Keratinocyte (primary cell): Measurements from ENCODE around the gene PCDHB13. TPM values are rescaled to one million over a fixed set of nuclear protein-coding genes. Genes with fewer than 3 reads are reported as not detected.
A peak's percentile ranks its signal among the peaks of the same experiment; 100 is the strongest.
"Not testable (repeated sequence)": the region's sequence is repeated elsewhere in the genome, so short reads cannot be mapped to it uniquely, and the experiment has no call there.

Experiments
- DNase-seq: peaks from one replicate; pipeline ENCODE4 v3.0.0-alpha.2; 2011; ENCODE audit warnings: low read depth, missing footprints, low spot score
- FAIRE-seq: peaks from 2 replicates; lab custom pipeline; 2011; peaks lifted over from hg19 to GRCh38; lab: Jason Lieb, UNC
- H2AFZ ChIP-seq: 2 replicates; pipeline ENCODE4 v1.6.0; 2012; ENCODE audit warnings: low read length, control low read depth, inconsistent platforms; ENCODE audit not compliant: control insufficient read depth
- H3K27ac ChIP-seq: 2 replicates; pipeline ENCODE4 v1.5.1; 2011; ENCODE audit warnings: low read length; ENCODE audit not compliant: control insufficient read depth, insufficient read depth
- H3K27me3 ChIP-seq: 3 replicates; pipeline ENCODE4 v1.6.0; 2011; ENCODE audit warnings: low read length; ENCODE audit not compliant: control insufficient read depth, insufficient read depth; ENCODE audit errors: extremely low read depth
- H3K36me3 ChIP-seq, 2 experiments: 2 replicates in 1 of 2; 3 replicates in 1 of 2; pipeline ENCODE4 v1.5.1; 2011; ENCODE audit warnings: low read length in 2 of 2, mild to moderate bottlenecking in 1 of 2; ENCODE audit not compliant: control insufficient read depth in 2 of 2, insufficient read depth in 2 of 2; ENCODE audit errors: extremely low read depth in 1 of 2
- H3K4me1 ChIP-seq: 3 replicates; pipeline ENCODE4 v1.5.1; 2011; ENCODE audit warnings: low read length; ENCODE audit not compliant: control insufficient read depth, insufficient read depth; ENCODE audit errors: extremely low read depth
- H3K4me2 ChIP-seq: 3 replicates; pipeline ENCODE4 v1.6.0; 2011; ENCODE audit warnings: low read depth, low read length; ENCODE audit not compliant: control insufficient read depth, insufficient read depth; ENCODE audit errors: extremely low read depth
- H3K4me3 ChIP-seq, 3 experiments: fragments of 200-600 bp in 1 of 3; sonication (generic) in 1 of 3; 2 replicates in 2 of 3; 3 replicates in 1 of 3; pipeline ENCODE4 v1.5.1; 2011 to 2016; ENCODE audit warnings: low read length in 3 of 3, mild to moderate bottlenecking in 3 of 3, control low read depth in 2 of 3, inconsistent platforms in 1 of 3, low read depth in 1 of 3, mixed read lengths in 1 of 3, mixed run types in 1 of 3, moderate library complexity in 1 of 3; ENCODE audit not compliant: control insufficient read depth in 2 of 3, insufficient read depth in 2 of 3; ENCODE audit errors: extremely low read depth in 1 of 3
- H3K79me2 ChIP-seq: 2 replicates; pipeline ENCODE4 v1.6.0; 2012; ENCODE audit warnings: low read length; ENCODE audit not compliant: control insufficient read depth, insufficient read depth
- H3K9ac ChIP-seq: 3 replicates; pipeline ENCODE4 v1.6.0; 2011; ENCODE audit warnings: low read length; ENCODE audit not compliant: control insufficient read depth, insufficient read depth; ENCODE audit errors: extremely low read depth
- H3K9me1 ChIP-seq: 3 replicates; pipeline ENCODE4 v1.6.0; 2011; ENCODE audit warnings: low read length; ENCODE audit not compliant: control insufficient read depth, insufficient read depth; ENCODE audit errors: extremely low read depth
- H3K9me3 ChIP-seq: 2 replicates; pipeline ENCODE4 v1.5.1; 2012; ENCODE audit warnings: low read depth, low read length; ENCODE audit not compliant: control insufficient read depth
- H4K20me1 ChIP-seq: 3 replicates; pipeline ENCODE4 v1.6.0; 2011; ENCODE audit warnings: low read length; ENCODE audit not compliant: control insufficient read depth, insufficient read depth; ENCODE audit errors: extremely low read depth
- CTCF ChIP-seq, 3 experiments: IDR thresholded peaks in 1 of 3; conservative IDR thresholded peaks in 1 of 3; optimal IDR thresholded peaks in 1 of 3; 2 replicates in 2 of 3; 3 replicates in 1 of 3; pipeline versions ENCODE3 to v1.5.1; 2011; ENCODE audit warnings: low read length in 3 of 3, mild to moderate bottlenecking in 3 of 3, moderate library complexity in 2 of 3, control low read depth in 1 of 3, inconsistent platforms in 1 of 3; ENCODE audit not compliant: insufficient read depth in 2 of 3; ENCODE audit errors: extremely low read depth in 1 of 3
- EZH2 ChIP-seq: IDR thresholded peaks from one replicate; pipeline ENCODE4 v1.6.1; 2012; ENCODE audit warnings: inconsistent platforms, mild to moderate bottlenecking, low read length, moderate library complexity
- dilution Hi-C: fragments of 300-500 bp; cut with MboI; formaldehyde crosslinking; loops from one replicate; pipeline ENCODE4 v1.7.0; 2020; ENCODE audit warnings: low sequenced_read_pairs; ENCODE audit not compliant: extremely low pct_ligation_motif_present
- polyA plus RNA-seq, 5 experiments: library from polyadenylated mRNA; depleted of rRNA in 3 of 5; stranded (reverse) in 3 of 5; stranded (forward) in 1 of 5; unstranded in 1 of 5; fragments of >200 nt; gene quantifications; 1 replicate in 1 of 5; 2 replicates in 3 of 5; 3 replicates in 1 of 5; pipeline versions ENCODE4 v1.2.1 to v1.2.3, GENCODE V29; 2011 to 2012; ENCODE audit warnings: missing spikeins in 2 of 5, low read depth in 1 of 5, low replicate concordance in 1 of 5

Gene PCDHB13
- polyA plus RNA-seq, 1 donor (not counting 4 experiments of a cell fraction or from before 2014, with no cell fraction given), result 0.07 TPM

GRCh38 chr5:141186897-141187512 lies 26.7 kb upstream of the PCDHB13 start, which contains the start of gene PCDHB9:
PCDHB9 (plus strand) TSS chr5:141187161; CDS start chr5:141187319, 158 bp downstream.
- Histone ChIP-seq H4K20me1 (no peaks in the 10 kb centered on the region), H3K27me3 (no peaks in the 10 kb centered on the region), H2AFZ (no peak within 1 kb of the TSS), H3K4me1 (no peaks in the 10 kb centered on the region), H3K4me3 (no peak within 1 kb of the TSS), H3K79me2 (no peaks in the 10 kb centered on the region), H3K9ac (no peak within 1 kb of the TSS), H3K27ac (no peak within 1 kb of the TSS), H3K4me2 (no peak within 1 kb of the TSS), H3K9me1 (no peaks in the 10 kb centered on the region), H3K36me3 (no peaks in the 10 kb centered on the region), H3K9me3 (no peaks in the 10 kb centered on the region)
- peak in 2 of 3 experiments; percentile 13 to 24 for TF ChIP-seq CTCF (optimal IDR thresholded peaks at IDR 0.05 in 1 of 3, IDR thresholded peaks at IDR 0.05 in 1 of 3, conservative IDR thresholded peaks at IDR 0.05 in 1 of 3; ENCODE audit: extremely low read depth in 1 of 3, insufficient read depth in 2 of 3, low read length in 3 of 3)
- no peak for TF ChIP-seq EZH2
- dilution Hi-C loops, result no loop called here
- DNase-seq (no peak), FAIRE-seq (no peak)

- H3K9ac ChIP-seq, H3K4me2 ChIP-seq, H3K36me3 ChIP-seq, H4K20me1 ChIP-seq, FAIRE-seq, dilution Hi-C loops, H3K27ac ChIP-seq, DNase-seq, H3K9me1 ChIP-seq, H2AFZ ChIP-seq, H3K4me1 ChIP-seq, H3K27me3 ChIP-seq, H3K9me3 ChIP-seq, H3K4me3 ChIP-seq, H3K79me2 ChIP-seq: not testable (repeated sequence)
These were observed 25.0 kb upstream of the PCDHB13 start for GRCh38 chr5:141188682-141189081.

- H2AFZ ChIP-seq, H3K4me3 ChIP-seq, DNase-seq, dilution Hi-C loops, H3K4me1 ChIP-seq, H4K20me1 ChIP-seq, H3K9ac ChIP-seq, H3K9me1 ChIP-seq, H3K79me2 ChIP-seq, H3K9me3 ChIP-seq, H3K36me3 ChIP-seq, H3K27me3 ChIP-seq, H3K27ac ChIP-seq, FAIRE-seq, H3K4me2 ChIP-seq: not testable (repeated sequence)
These were observed 24.6 kb upstream of the PCDHB13 start for GRCh38 chr5:141189131-141189530.
